Measurements from ENCODE around the gene BPIFB2. TPM values are rescaled to one million over a fixed set of nuclear protein-coding genes. Genes with fewer than 3 reads are reported as not detected.

The BPIFB2 gene
- polyA plus RNA-seq, 3 donors, result not detected

- WGBS, 3 donors, result 62 to 78% (median 78%) methylated on average over 3 of the region's 3 CpGs
- H3K27ac ChIP-seq (ENCODE audit: low read depth, low read length), result no peak overlapping the region
These were observed 38.9 kb downstream of the BPIFB2 start for GRCh38 chr20:33046412-33046811.

GRCh38 chr20:33051333-33051732, 43.8 kb downstream of the BPIFB2 start:
- no peak overlapping the region for H3K27ac ChIP-seq (ENCODE audit: low read depth, low read length)
- 67 to 85% (median 76%) methylated on average over 4 of the region's 4 CpGs for WGBS, 3 donors

GRCh38 chr20:33053291-33054106, 46.0 kb downstream of the BPIFB2 start, which contains the start of gene BPIFB3:
Gene BPIFB3, plus strand, starts transcription at chr20:33053903. Its CDS starts 1,533 bp downstream, at chr20:33055436.
- WGBS, 3 donors, result 74 to 82% (median 76%) methylated on average over 24 to 25 of the region's 25 CpGs
- H3K27ac ChIP-seq (ENCODE audit: low read depth, low read length), result no peak within 1 kb of the TSS

- 66 to 86% (median 82%) methylated on average over 7 of the region's 7 CpGs for WGBS, 3 donors
- H3K27ac ChIP-seq (ENCODE audit: low read depth, low read length), result no peak overlapping the region
These were observed 46.9 kb downstream of the BPIFB2 start for GRCh38 chr20:33054381-33054780.

GRCh38 chr20:33054791-33055190, 47.3 kb downstream of the BPIFB2 start:
- 77 to 85% (median 77%) methylated on average over 2 of the region's 2 CpGs for WGBS, 3 donors
- H3K27ac ChIP-seq (ENCODE audit: low read depth, low read length), result no peak overlapping the region

GRCh38 chr20:33059136-33059535, 51.6 kb downstream of the BPIFB2 start:
- whole genome bisulfite sequencing, 3 donors, result 77 to 91% (median 77%) methylated on average over 7 of the region's 7 CpGs
- no peak overlapping the region for H3K27ac ChIP-seq (ENCODE audit: low read depth, low read length)

GRCh38 chr20:33059741-33060390, 52.4 kb downstream of the BPIFB2 start:
- H3K27ac ChIP-seq (ENCODE audit: low read depth, low read length), result no peak overlapping the region
- 86 to 95% (median 92%) methylated on average over 22 of the region's 22 CpGs for WGBS, 3 donors

GRCh38 chr20:33061658-33062028, 54.1 kb downstream of the BPIFB2 start:
- H3K27ac ChIP-seq (ENCODE audit: low read depth, low read length), result no peak overlapping the region
- 71 to 82% (median 76%) methylated on average over 14 of the region's 14 CpGs for WGBS, 3 donors

GRCh38 chr20:33062105-33062824, 54.8 kb downstream of the BPIFB2 start:
- 45 to 54% (median 53%) methylated on average over 9 of the region's 9 CpGs for WGBS, 3 donors

GRCh38 chr20:33062825-33063149, 55.3 kb downstream of the BPIFB2 start:
- WGBS, 3 donors, result 64 to 90% (median 69%) methylated on average over 1 of the region's 1 CpG

More at GRCh38 chr20:33062105-33062824, 54.8 kb downstream of the BPIFB2 start:
- H3K27ac ChIP-seq (ENCODE audit: low read depth, low read length), result no peak overlapping the region

GRCh38 chr20:33063271-33063670, 55.8 kb downstream of the BPIFB2 start:
- H3K27ac ChIP-seq (ENCODE audit: low read depth, low read length), result no peak overlapping the region
- WGBS, 3 donors, result 86 to 92% (median 88%) methylated on average over 6 of the region's 6 CpGs

More at GRCh38 chr20:33062825-33063149, 55.3 kb downstream of the BPIFB2 start:
- no peak overlapping the region for H3K27ac ChIP-seq (ENCODE audit: low read depth, low read length)

GRCh38 chr20:33064572-33065287, 57.2 kb downstream of the BPIFB2 start:
- H3K27ac ChIP-seq (ENCODE audit: low read depth, low read length), result no peak overlapping the region
- 86 to 94% (median 92%) methylated on average over 11 of the region's 11 CpGs for WGBS, 3 donors

GRCh38 chr20:33065785-33066184, 58.3 kb downstream of the BPIFB2 start:
- 74 to 87% (median 84%) methylated on average over 9 of the region's 9 CpGs for WGBS, 3 donors
- H3K27ac ChIP-seq (ENCODE audit: low read depth, low read length), result no peak overlapping the region

- 52 to 73% (median 57%) methylated on average over 3 of the region's 3 CpGs for WGBS, 3 donors
- no peak overlapping the region for H3K27ac ChIP-seq (ENCODE audit: low read depth, low read length)
These were observed 60.3 kb downstream of the BPIFB2 start for GRCh38 chr20:33067806-33068205.

GRCh38 chr20:33068251-33068939, 60.9 kb downstream of the BPIFB2 start:
- H3K27ac ChIP-seq (ENCODE audit: low read depth, low read length), result no peak overlapping the region
- WGBS, 3 donors, result 71 to 85% (median 82%) methylated on average over 12 of the region's 12 CpGs

- 65 to 88% (median 80%) methylated on average over 9 of the region's 9 CpGs for WGBS, 3 donors
- no peak overlapping the region for H3K27ac ChIP-seq (ENCODE audit: low read depth, low read length)
These were observed 62.2 kb downstream of the BPIFB2 start for GRCh38 chr20:33069673-33070072.

GRCh38 chr20:33070111-33071053, 62.9 kb downstream of the BPIFB2 start:
- no peak overlapping the region for H3K27ac ChIP-seq (ENCODE audit: low read depth, low read length)
- 73 to 77% (median 73%) methylated on average over 19 of the region's 19 CpGs for WGBS, 3 donors

Data from adipose tissue (tissue), 3 donors.